BLaER1 (cell line): ENCODE measurements around the gene EBNA1BP2.

Experiments
- H3K27ac ChIP-seq: shearing (Covaris generic); formaldehyde crosslinking; 2 replicates; pipeline ENCODE4 v1.8.1; 2022
- H3K27me3 ChIP-seq: shearing (Covaris generic); formaldehyde crosslinking; 2 replicates; pipeline ENCODE4 v1.8.1; 2022
- H3K36me3 ChIP-seq: shearing (Covaris generic); formaldehyde crosslinking; 2 replicates; pipeline ENCODE4 v1.8.1; 2022
- H3K4me1 ChIP-seq: shearing (Covaris generic); formaldehyde crosslinking; 2 replicates; pipeline ENCODE4 v1.8.1; 2022
- H3K4me2 ChIP-seq: shearing (Covaris generic); formaldehyde crosslinking; 2 replicates; pipeline ENCODE4 v1.8.1; 2022
- H3K4me3 ChIP-seq: shearing (Covaris generic); formaldehyde crosslinking; 2 replicates; pipeline ENCODE4 v1.8.1; 2022
- H3K9ac ChIP-seq: shearing (Covaris generic); formaldehyde crosslinking; 2 replicates; pipeline ENCODE4 v1.8.1; 2022
- H3K9me3 ChIP-seq: shearing (Covaris generic); formaldehyde crosslinking; 2 replicates; pipeline ENCODE4 v1.8.1; 2022
- H4K20me1 ChIP-seq: shearing (Covaris generic); formaldehyde crosslinking; 2 replicates; pipeline ENCODE4 v1.8.1; 2022
- Cebpa-rat ChIP-seq: shearing (Covaris generic); IDR thresholded peaks from 2 replicates; pipeline ENCODE4 v1.8.1; 2022

EBNA1BP2 gene

DNA sequence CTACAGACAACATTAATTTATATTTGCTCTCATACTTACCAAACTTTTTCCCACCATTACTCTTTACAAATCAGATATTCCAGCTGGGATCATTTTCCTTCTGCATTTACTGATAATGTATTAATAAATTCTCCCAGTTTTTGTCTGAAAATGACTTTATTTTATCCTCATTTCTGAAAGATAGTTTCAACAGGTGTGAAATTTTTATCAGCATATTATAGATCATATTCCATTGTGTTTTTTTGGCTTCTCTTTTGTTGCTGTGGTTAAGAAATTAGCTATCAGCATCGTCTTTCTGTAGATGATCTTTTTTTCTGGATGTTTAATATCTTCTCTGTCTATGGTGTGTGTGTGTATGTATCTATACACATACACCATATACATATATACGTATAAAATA is 2.8 kb upstream of the EBNA1BP2 start:
- Histone ChIP-seq H3K27me3 (no peaks in the 10 kb centered on the region), H3K4me1 (peaks cover 21% of the 10 kb centered on the region), H3K36me3 (peaks cover 9% of the 10 kb centered on the region), H4K20me1 (0 out of 2 replicates have a peak, but pooled peaks cover 7% of the 10 kb centered on the region), H3K4me3 (no peak overlapping the region), H3K4me2 (no peak overlapping the region), H3K9ac (no peak overlapping the region), H3K9me3 (no peaks in the 10 kb centered on the region), H3K27ac (no peak overlapping the region)
- TF ChIP-seq Cebpa-rat, result no peak

DNA sequence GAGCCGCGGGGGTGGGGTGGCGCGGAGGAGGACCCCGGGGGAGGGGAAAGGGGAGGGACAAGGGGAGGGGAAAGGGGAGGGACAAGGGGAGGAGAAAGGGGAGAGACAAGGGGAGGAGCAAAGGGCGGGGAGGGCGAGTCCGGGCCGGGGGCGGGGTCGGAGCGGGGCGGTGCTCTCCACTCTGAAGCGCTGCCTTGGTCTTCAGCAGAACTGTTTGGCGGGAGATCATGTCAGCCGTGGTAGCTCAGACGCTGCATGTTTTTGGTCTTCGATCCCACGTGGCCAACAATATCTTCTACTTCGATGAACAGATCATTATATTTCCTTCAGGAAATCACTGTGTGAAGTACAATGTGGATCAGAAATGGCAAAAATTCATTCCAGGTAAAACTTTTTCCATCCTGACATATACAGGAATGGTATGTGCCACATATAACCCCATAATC is 460 bp upstream of the EBNA1BP2 start:
- 0 out of 2 replicates have a peak, but pooled peaks cover 19% of the 10 kb centered on the region for H4K20me1 ChIP-seq
- no peaks in the 10 kb centered on the region for H3K27me3 ChIP-seq
- no peak overlapping the region for H3K9ac ChIP-seq
- no peaks in the 10 kb centered on the region for H3K9me3 ChIP-seq
- peak overlapping the region; percentile 60 for H3K4me2 ChIP-seq
- H3K36me3 ChIP-seq, result peaks cover 32% of the 10 kb centered on the region
- no peak overlapping the region for H3K27ac ChIP-seq
- peak overlapping the region; percentile 81 for H3K4me3 ChIP-seq
- no peak for TF ChIP-seq Cebpa-rat
- peaks cover 21% of the 10 kb centered on the region for H3K4me1 ChIP-seq

- H4K20me1 ChIP-seq, result 0 out of 2 replicates have a peak, but pooled peaks cover 19% of the 10 kb centered on the region
Measured at GRCh38 chr1:43171312-43171875, 696 bp downstream of the EBNA1BP2 start.

GRCh38 chr1:43165765-43166164 is 6.3 kb downstream of the EBNA1BP2 start:
- TF ChIP-seq Cebpa-rat, result no peak
- Histone ChIP-seq H3K9ac (no peak overlapping the region), H3K9me3 (no peaks in the 10 kb centered on the region), H3K4me1 (peaks cover 9% of the 10 kb centered on the region), H3K36me3 (peaks cover 85% of the 10 kb centered on the region), H3K27me3 (no peaks in the 10 kb centered on the region), H4K20me1 (peaks cover 30% of the 10 kb centered on the region; the same call in 1 of the 2 replicates), H3K4me3 (no peak overlapping the region), H3K27ac (no peak overlapping the region), H3K4me2 (no peak overlapping the region)

More at GRCh38 chr1:43171312-43171875, 696 bp downstream of the EBNA1BP2 start:
- Histone ChIP-seq H3K27me3 (no peaks in the 10 kb centered on the region), H3K4me1 (peaks cover 21% of the 10 kb centered on the region), H3K9me3 (no peaks in the 10 kb centered on the region), H3K4me2 (peak overlapping the region; percentile 96), H3K27ac (peak overlapping the region; percentile 77), H3K36me3 (peaks cover 44% of the 10 kb centered on the region), H3K9ac (peak overlapping the region; percentile 81), H3K4me3 (peak overlapping the region; percentile 81)
- no peak for TF ChIP-seq Cebpa-rat

DNA sequence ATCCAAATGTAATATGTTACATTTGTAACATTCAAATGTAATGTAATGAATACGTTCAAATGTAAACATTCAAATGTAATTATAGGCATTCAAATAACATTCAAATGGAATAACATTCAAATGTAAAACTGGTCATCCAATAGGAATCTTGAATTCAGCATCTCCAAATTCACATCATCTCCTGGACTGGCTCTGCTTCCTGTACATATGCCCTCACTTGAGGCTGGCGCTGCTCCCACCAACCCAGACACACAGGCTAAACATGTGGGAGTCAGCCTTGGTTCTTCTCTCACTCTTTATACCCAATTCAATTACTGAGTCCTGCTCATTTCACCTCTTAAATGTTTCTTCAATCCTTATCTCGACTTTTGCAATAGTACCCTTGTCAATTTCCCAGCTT is 6.9 kb downstream of the EBNA1BP2 start:
- H3K9ac ChIP-seq, result no peak overlapping the region
- peaks cover 79% of the 10 kb centered on the region for H3K36me3 ChIP-seq
- no peak for TF ChIP-seq Cebpa-rat
- no peak overlapping the region for H3K4me3 ChIP-seq
- H4K20me1 ChIP-seq, result peaks cover 24% of the 10 kb centered on the region; the same call in 1 of the 2 replicates
- no peak overlapping the region for H3K27ac ChIP-seq
- H3K4me2 ChIP-seq, result no peak overlapping the region
- no peaks in the 10 kb centered on the region for H3K27me3 ChIP-seq
- peaks cover 3% of the 10 kb centered on the region for H3K4me1 ChIP-seq
- H3K9me3 ChIP-seq, result no peaks in the 10 kb centered on the region

- H3K4me3 ChIP-seq, result no peak overlapping the region
- H3K27ac ChIP-seq, result no peak overlapping the region
- peaks cover 8% of the 10 kb centered on the region for H3K4me1 ChIP-seq
- H3K4me2 ChIP-seq, result no peak overlapping the region
- no peaks in the 10 kb centered on the region for H3K36me3 ChIP-seq
- H4K20me1 ChIP-seq, result no peaks in the 10 kb centered on the region
- no peaks in the 10 kb centered on the region for H3K27me3 ChIP-seq
- no peak overlapping the region for H3K9ac ChIP-seq
- no peaks in the 10 kb centered on the region for H3K9me3 ChIP-seq
- no peak for TF ChIP-seq Cebpa-rat
Measured at GRCh38 chr1:43156026-43156425, 16.1 kb downstream of the EBNA1BP2 start.

DNA sequence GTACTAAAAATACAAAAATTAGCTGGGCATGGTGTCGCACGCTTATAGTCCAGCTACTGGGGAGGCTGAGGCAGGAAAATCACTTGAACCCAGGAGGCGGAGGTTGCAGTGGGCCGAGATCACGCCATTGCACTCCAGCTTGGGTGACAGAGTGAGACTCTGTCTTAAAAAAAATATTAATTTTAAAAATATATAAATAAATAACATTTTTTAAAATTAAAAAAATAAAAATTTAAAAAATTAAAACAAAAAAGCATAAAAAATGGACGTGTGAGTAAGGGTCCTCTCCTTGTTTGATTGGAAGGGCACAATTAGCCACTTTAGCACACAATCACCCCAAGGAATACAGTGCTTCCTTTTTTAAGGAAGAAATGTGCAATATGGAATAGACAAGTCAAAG is 18.6 kb downstream of the EBNA1BP2 start:
- Histone ChIP-seq H3K4me3 (no peak overlapping the region), H3K36me3 (no peaks in the 10 kb centered on the region), H3K27me3 (no peaks in the 10 kb centered on the region), H4K20me1 (no peaks in the 10 kb centered on the region), H3K4me2 (no peak overlapping the region), H3K4me1 (peaks cover 8% of the 10 kb centered on the region), H3K9ac (no peak overlapping the region), H3K9me3 (no peaks in the 10 kb centered on the region), H3K27ac (no peak overlapping the region)
- TF ChIP-seq Cebpa-rat, result no peak

DNA sequence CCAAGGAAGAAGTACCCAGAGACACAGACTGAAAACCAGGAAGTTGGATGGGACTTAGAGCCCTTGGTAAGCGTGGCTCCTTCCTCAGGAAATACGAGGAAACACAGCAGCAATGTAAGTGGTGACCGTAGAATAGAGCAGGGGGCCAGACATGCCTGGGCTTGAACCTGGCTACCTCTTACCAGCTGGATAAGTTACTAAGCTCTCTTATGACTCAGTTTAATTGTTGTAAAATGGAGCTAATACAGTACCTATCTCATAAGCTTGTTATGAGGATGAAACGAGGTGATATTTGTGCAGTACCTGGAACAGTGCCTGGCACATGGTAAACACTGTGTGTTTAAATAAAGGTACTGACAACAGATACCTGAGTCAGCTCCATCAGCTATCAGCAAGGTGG is 19.2 kb downstream of the EBNA1BP2 start:
- Histone ChIP-seq H3K27me3 (no peaks in the 10 kb centered on the region), H3K9ac (no peak overlapping the region), H3K4me3 (no peak overlapping the region), H3K27ac (no peak overlapping the region), H3K36me3 (no peaks in the 10 kb centered on the region), H3K4me2 (no peak overlapping the region), H3K4me1 (peaks cover 8% of the 10 kb centered on the region), H4K20me1 (no peaks in the 10 kb centered on the region), H3K9me3 (no peaks in the 10 kb centered on the region)
- no peak for TF ChIP-seq Cebpa-rat

GRCh38 chr1:43149889-43150288 is 22.2 kb downstream of the EBNA1BP2 start:
- no peaks in the 10 kb centered on the region for H4K20me1 ChIP-seq
- no peak overlapping the region for H3K27ac ChIP-seq
- no peak overlapping the region for H3K4me3 ChIP-seq
- TF ChIP-seq Cebpa-rat, result no peak
- no peaks in the 10 kb centered on the region for H3K9me3 ChIP-seq
- no peak overlapping the region for H3K4me2 ChIP-seq
- H3K9ac ChIP-seq, result no peak overlapping the region
- no peaks in the 10 kb centered on the region for H3K4me1 ChIP-seq
- H3K36me3 ChIP-seq, result no peaks in the 10 kb centered on the region
- H3K27me3 ChIP-seq, result no peaks in the 10 kb centered on the region

GRCh38 chr1:43147625-43148327 is 24.3 kb downstream of the EBNA1BP2 start:
- no peaks in the 10 kb centered on the region for H3K36me3 ChIP-seq
- no peak overlapping the region for H3K4me3 ChIP-seq
- no peak overlapping the region for H3K27ac ChIP-seq
- H3K4me2 ChIP-seq, result no peak overlapping the region
- no peak for TF ChIP-seq Cebpa-rat
- H3K4me1 ChIP-seq, result no peaks in the 10 kb centered on the region
- no peak overlapping the region for H3K9ac ChIP-seq
- H3K9me3 ChIP-seq, result no peaks in the 10 kb centered on the region
- no peaks in the 10 kb centered on the region for H4K20me1 ChIP-seq
- H3K27me3 ChIP-seq, result no peaks in the 10 kb centered on the region
